H1 (cell line): ENCODE results near the gene KYNU. TPM values are rescaled to one million over a fixed set of nuclear protein-coding genes. Genes with fewer than 3 reads are reported as not detected.

ENCODE experiments used
- CTCF ChIA-PET: fragments of 300-600 bp; sonication (Branson Sonifier 250); formaldehyde crosslinking; loops from one replicate; lab custom pipeline; 2021; ENCODE audit not compliant: partially characterized antibody; lab: Charles Lee
- POLR2A ChIA-PET: fragments of 300-600 bp; sonication (Branson Sonifier 250); formaldehyde crosslinking; loops from one replicate; lab custom pipeline; 2021; ENCODE audit warnings: inconsistent platforms; ENCODE audit not compliant: partially characterized antibody; lab: Charles Lee
- DNase-seq, 2 experiments: peaks; one replicate each; pipeline versions ENCODE4 v3.0.0 to v3.0.0-alpha.2; 2010 to 2022; ENCODE audit warnings: low spot score in 2 of 2, low read depth in 1 of 2, mixed read lengths in 1 of 2
- FAIRE-seq: peaks from 2 replicates; lab custom pipeline; 2011; peaks lifted over from hg19 to GRCh38; lab: Jason Lieb, UNC
- H2AFZ ChIP-seq: 2 replicates; pipeline ENCODE4 v1.8.1; 2012; ENCODE audit warnings: low read length, inconsistent platforms
- H2AK5ac ChIP-seq: 2 replicates; pipeline ENCODE4 v1.6.1; 2013; ENCODE audit warnings: low read depth, low read length
- H2BK120ac ChIP-seq: replicated peaks from 2 replicates; pipeline ENCODE3; 2013; ENCODE audit warnings: low read depth, low read length, inconsistent platforms
- H2BK12ac ChIP-seq: 2 replicates; pipeline ENCODE4 v1.6.1; 2013; ENCODE audit warnings: low read depth, low read length
- H2BK15ac ChIP-seq: 2 replicates; pipeline ENCODE4 v1.6.1; 2013; ENCODE audit warnings: low read length
- H2BK20ac ChIP-seq: 2 replicates; pipeline ENCODE4 v1.6.1; 2013; ENCODE audit warnings: low read length
- H2BK5ac ChIP-seq: 2 replicates; pipeline ENCODE4 v1.6.1; 2013; ENCODE audit warnings: low read depth, low read length
- H3K14ac ChIP-seq: 2 replicates; pipeline ENCODE4 v1.6.1; 2013; ENCODE audit warnings: inconsistent platforms; ENCODE audit not compliant: insufficient read length
- H3K18ac ChIP-seq: 2 replicates; pipeline ENCODE4 v1.6.1; 2013; ENCODE audit warnings: low read length; ENCODE audit errors: extremely low read depth
- H3K23ac ChIP-seq: 2 replicates; pipeline ENCODE4 v1.6.1; 2013; ENCODE audit warnings: inconsistent platforms; ENCODE audit not compliant: insufficient read length
- H3K23me2 ChIP-seq: 2 replicates; pipeline ENCODE4 v1.6.1; 2013; ENCODE audit warnings: low read depth, low read length
- H3K27ac ChIP-seq: 2 replicates; pipeline ENCODE4 v1.6.1; 2011; ENCODE audit warnings: low read depth, low read length, inconsistent platforms
- H3K27me3 ChIP-seq, 4 experiments: replicated peaks in 1 of 4; 1 replicate in 1 of 4; 2 replicates in 3 of 4; pipeline versions ENCODE4 v1.6.1 to v1.8.1; 2011 to 2013; ENCODE audit warnings: low read length in 3 of 4, mild to moderate bottlenecking in 3 of 4, inconsistent platforms in 2 of 4, mixed read lengths in 2 of 4, moderate library complexity in 1 of 4; ENCODE audit not compliant: control insufficient read depth in 3 of 4, insufficient read depth in 3 of 4; ENCODE audit errors: extremely low read depth in 1 of 4
- H3K36me3 ChIP-seq, 4 experiments: 2 replicates each; pipeline versions ENCODE4 v1.6.1 to v1.8.1; 2011 to 2013; ENCODE audit warnings: mild to moderate bottlenecking in 4 of 4, low read length in 3 of 4, moderate library complexity in 2 of 4, control low read depth in 1 of 4, inconsistent platforms in 1 of 4; ENCODE audit not compliant: insufficient read depth in 4 of 4, control insufficient read depth in 2 of 4
- H3K4ac ChIP-seq: replicated peaks from 2 replicates; pipeline ENCODE3; 2013; ENCODE audit warnings: low read length, low read depth, mixed read lengths, inconsistent platforms; ENCODE audit not compliant: insufficient read length
- H3K4me1 ChIP-seq, 4 experiments: replicated peaks in 1 of 4; 1 replicate in 1 of 4; 2 replicates in 3 of 4; pipeline versions ENCODE4 v1.6.1 to v1.8.1; 2011 to 2013; ENCODE audit warnings: low read length in 3 of 4, inconsistent platforms in 2 of 4, mixed read lengths in 1 of 4; ENCODE audit not compliant: insufficient read depth in 4 of 4, control insufficient read depth in 3 of 4
- H3K4me2 ChIP-seq, 2 experiments: 2 replicates each; pipeline versions ENCODE4 v1.6.1 to v1.8.1; 2011 to 2013; ENCODE audit warnings: low read depth in 2 of 2, low read length in 2 of 2, control low read depth in 1 of 2, inconsistent platforms in 1 of 2, mild to moderate bottlenecking in 1 of 2; ENCODE audit not compliant: insufficient read depth in 1 of 2
- H3K4me3 ChIP-seq, 4 experiments: fragments of 200-600, 300-600 bp in 1 of 4; sonication (generic), shearing (Covaris generic), sonication (Bioruptor Twin) in 1 of 4; 2 replicates each; pipeline versions ENCODE4 v1.5.1 to v1.8.1; 2011 to 2016; ENCODE audit warnings: low read length in 4 of 4, low read depth in 3 of 4, control low read depth in 2 of 4, inconsistent platforms in 2 of 4, mild to moderate bottlenecking in 2 of 4, mixed read lengths in 1 of 4, moderate library complexity in 1 of 4; ENCODE audit not compliant: insufficient read depth in 2 of 4; ENCODE audit errors: extremely low read depth in 1 of 4
- H3K56ac ChIP-seq: replicated peaks from 2 replicates; pipeline ENCODE3; 2013; ENCODE audit warnings: low read depth, mild to moderate bottlenecking, mixed read lengths, low read length, inconsistent platforms; ENCODE audit not compliant: insufficient read length
- H3K79me1 ChIP-seq: 2 replicates; pipeline ENCODE4 v1.6.1; 2013; ENCODE audit warnings: low read depth, low read length, control low read depth
- H3K79me2 ChIP-seq, 2 experiments: 2 replicates each; pipeline versions ENCODE4 v1.6.1 to v1.8.1; 2012 to 2013; ENCODE audit warnings: low read length in 2 of 2, mild to moderate bottlenecking in 2 of 2, inconsistent platforms in 1 of 2; ENCODE audit not compliant: insufficient read depth in 2 of 2, control insufficient read depth in 1 of 2
- H3K9ac ChIP-seq, 4 experiments: replicated peaks in 1 of 4; 1 replicate in 1 of 4; 2 replicates in 3 of 4; pipeline versions ENCODE4 v1.6.1 to v1.8.1; 2011 to 2013; ENCODE audit warnings: low read depth in 3 of 4, low read length in 3 of 4, control low read depth in 2 of 4, mild to moderate bottlenecking in 2 of 4, moderate library complexity in 2 of 4, inconsistent platforms in 1 of 4; ENCODE audit errors: extremely low read depth in 1 of 4
- H3K9me3 ChIP-seq, 2 experiments: 2 replicates each; pipeline versions ENCODE4 v1.6.1 to v1.8.1; 2012 to 2013; ENCODE audit warnings: mild to moderate bottlenecking in 2 of 2, moderate library complexity in 2 of 2, control low read depth in 1 of 2, inconsistent platforms in 1 of 2, low read depth in 1 of 2, low read length in 1 of 2, mixed read lengths in 1 of 2; ENCODE audit not compliant: insufficient read depth in 2 of 2
- H4K20me1 ChIP-seq, 2 experiments: replicated peaks in 1 of 2; 2 replicates each; pipeline versions ENCODE3 to v1.8.1; 2011 to 2013; ENCODE audit warnings: inconsistent platforms in 2 of 2, low read length in 2 of 2, mild to moderate bottlenecking in 1 of 2; ENCODE audit not compliant: insufficient read depth in 2 of 2, control insufficient read depth in 1 of 2
- H4K5ac ChIP-seq: 2 replicates; pipeline ENCODE4 v1.6.1; 2013; ENCODE audit warnings: low read length, low read depth, mixed read lengths, inconsistent platforms; ENCODE audit not compliant: insufficient read length
- H4K8ac ChIP-seq: 2 replicates; pipeline ENCODE4 v1.8.0; 2013; ENCODE audit warnings: mild to moderate bottlenecking, moderate library complexity, low read length, inconsistent platforms; ENCODE audit not compliant: insufficient read depth; ENCODE audit errors: extremely low read depth
- H4K91ac ChIP-seq: replicated peaks from 2 replicates; pipeline ENCODE3; 2013; ENCODE audit warnings: low read length, mixed read lengths, inconsistent platforms; ENCODE audit not compliant: insufficient read length
- ATF3 ChIP-seq: IDR thresholded peaks from 2 replicates; pipeline ENCODE4 v1.6.1; 2011; ENCODE audit warnings: low read depth, mild to moderate bottlenecking, low read length; ENCODE audit not compliant: insufficient read depth
- EP300 ChIP-seq, 2 experiments: IDR thresholded peaks; 1 replicate in 1 of 2; 2 replicates in 1 of 2; pipeline ENCODE4 v1.6.1; 2011 to 2012; ENCODE audit warnings: low read depth in 2 of 2, low read length in 2 of 2, mild to moderate bottlenecking in 2 of 2, borderline replicate concordance in 1 of 2, inconsistent platforms in 1 of 2, moderate library complexity in 1 of 2
- MAX ChIP-seq: IDR thresholded peaks from 2 replicates; pipeline ENCODE4 v1.6.1; 2012; ENCODE audit warnings: inconsistent platforms
- RFX5 ChIP-seq: IDR thresholded peaks from 2 replicates; pipeline ENCODE4 v1.6.1; 2011; ENCODE audit warnings: low read depth, low read length, improper control_type of control experiment, borderline replicate concordance
- SP1 ChIP-seq: IDR thresholded peaks from 2 replicates; pipeline ENCODE4 v1.6.1; 2011; ENCODE audit warnings: low read depth, low read length
- USF2 ChIP-seq: IDR thresholded peaks from 2 replicates; pipeline ENCODE4 v1.6.1; 2011; ENCODE audit warnings: low read length, improper control_type of control experiment
- YY1 ChIP-seq: IDR thresholded peaks from 2 replicates; pipeline ENCODE4 v1.6.1; 2011; ENCODE audit warnings: low read depth, mild to moderate bottlenecking, low read length
- WGBS, 2 experiments: shearing (Covaris generic) in 1 of 2; methylation state at CpG; one replicate each; pipeline versions ENCODE4 v1.1.6 to v1.1.7; 2013 to 2015; ENCODE audit warnings: low lambda C conversion rate in 2 of 2, mixed read lengths in 2 of 2, inconsistent platforms in 1 of 2, low coverage in 1 of 2, missing lambda C conversion rate in 1 of 2; ENCODE audit not compliant: insufficient replicate concordance in 2 of 2, insufficient coverage in 1 of 2, insufficient read length in 1 of 2; ENCODE audit errors: extremely low coverage in 1 of 2, missing lambda C conversion rate in 1 of 2; 5-methylcytosine and 5-hydroxymethylcytosine counted together
- polyA plus RNA-seq, 7 experiments: library from polyadenylated mRNA; depleted of rRNA in 3 of 7; stranded (reverse) in 5 of 7; unstranded in 2 of 7; fragments of >200 nt in 5 of 7; fragments of 200-250 nt in 2 of 7; gene quantifications; 1 replicate in 5 of 7; 2 replicates in 1 of 7; 4 replicates in 1 of 7; pipeline versions ENCODE4 v1.2.1 to v1.2.3, GENCODE V29; 2011 to 2013; ENCODE audit warnings: missing spikeins in 2 of 7, mixed read lengths in 2 of 7
- total RNA-seq: library from RNA; stranded (reverse); fragmentation: NEBNext Ultra II Directional; extraction: Animal tissue kit (Norgen Biotek cat#: 25700); gene quantifications from 2 replicates; pipeline ENCODE4 v1.2.1, GENCODE V29; 2021
- TF ChIP-seq, protein P1 (sequence below): IDR thresholded peaks from 2 replicates; pipeline ENCODE4 v1.6.1; 2012; ENCODE audit warnings: inconsistent platforms

KYNU gene
- total and polyA plus RNA-seq, 2 of the 8 experiments (the other 6 are each of a cell fraction or from before 2014, with no cell fraction given): 0.09 to 0.13 TPM

DNA sequence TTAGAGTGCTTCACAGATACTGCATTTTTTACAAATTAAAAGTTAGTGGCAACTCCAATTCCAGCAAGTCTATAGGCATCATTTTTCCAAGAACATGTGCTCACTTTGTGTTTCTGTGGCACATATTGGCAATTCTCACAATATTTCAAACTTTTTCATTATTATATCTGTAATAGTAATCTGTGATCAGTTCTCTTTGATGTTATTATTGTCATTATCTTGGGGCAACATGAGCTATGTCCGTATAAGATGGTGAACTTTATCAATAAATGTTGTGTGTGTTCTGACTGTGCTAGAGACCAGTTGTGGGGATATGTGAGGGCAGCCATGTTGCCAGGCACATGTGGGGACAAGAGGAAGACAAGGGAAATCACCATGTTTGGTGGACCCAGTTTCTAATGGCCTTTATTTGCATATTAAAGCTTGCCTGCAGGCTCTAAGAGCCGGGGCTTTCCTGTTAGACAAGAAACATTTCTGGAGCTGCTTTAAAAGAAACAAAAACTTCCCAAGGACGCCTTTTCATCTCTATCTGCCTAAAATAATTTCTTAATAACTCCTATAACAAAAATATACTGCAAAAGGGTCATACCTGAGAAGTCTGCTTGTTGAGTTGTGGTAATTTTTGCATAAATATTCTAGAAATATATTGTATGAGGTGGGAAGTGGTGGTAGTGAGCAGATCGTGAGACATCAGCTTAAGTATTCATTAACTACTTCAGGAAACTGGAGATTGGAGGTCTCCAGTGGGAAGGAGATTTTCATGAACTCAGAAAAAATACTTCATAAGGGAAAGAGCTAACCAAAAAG, 37.2 kb downstream of the KYNU start:
- Histone ChIP-seq H2BK12ac (0 out of 2 replicates have a peak overlapping the region, but pooled peaks have one; percentile 22), H4K8ac (no peak overlapping the region)
- POLR2A ChIA-PET: interaction anchor here (0.6 kb wide), 1 partner anchor 50 kb away, joined by 4 read pairs; no protein-coding TSS in a partner anchor
- no peak for TF ChIP-seq USF2
- peak; percentile 93 for TF ChIP-seq YY1
- TF ChIP-seq RFX5: no peak
- TF ChIP-seq SP1: peak; percentile 46; the same call in 1 of the 2 replicates
- TF ChIP-seq EP300 (IDR thresholded peaks at IDR 0.05; ENCODE audit: borderline replicate concordance in 1 of 2, low read depth in 2 of 2, low read length in 2 of 2): 0 out of 3 replicates have a peak, but pooled peaks of 1 of the 2 experiments have one; percentile 12
- TF ChIP-seq, protein P1, sequence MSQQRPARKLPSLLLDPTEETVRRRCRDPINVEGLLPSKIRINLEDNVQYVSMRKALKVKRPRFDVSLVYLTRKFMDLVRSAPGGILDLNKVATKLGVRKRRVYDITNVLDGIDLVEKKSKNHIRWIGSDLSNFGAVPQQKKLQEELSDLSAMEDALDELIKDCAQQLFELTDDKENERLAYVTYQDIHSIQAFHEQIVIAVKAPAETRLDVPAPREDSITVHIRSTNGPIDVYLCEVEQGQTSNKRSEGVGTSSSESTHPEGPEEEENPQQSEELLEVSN: peak; percentile 47; the same call in 1 of the 2 replicates
- TF ChIP-seq ATF3: no peak
- peak; percentile 78 for TF ChIP-seq MAX
- TF ChIP-seq, all 59 proteins: peak for 5
- Histone ChIP-seq H3K27me3 (no peaks in the 10 kb centered on the region), H3K14ac (no peak overlapping the region), H3K79me2 (no peaks in the 10 kb centered on the region), H2BK5ac (0 out of 2 replicates have a peak overlapping the region, but pooled peaks have one; percentile 62), H4K20me1 (no peaks in the 10 kb centered on the region), H3K23me2 (no peaks in the 10 kb centered on the region), H3K9ac (no peak overlapping the region), H2BK15ac (no peak overlapping the region), H3K36me3 (no peaks in the 10 kb centered on the region), H3K4me2 (no peak overlapping the region), H4K91ac (no peak overlapping the region), H2AFZ (peak overlapping the region; percentile 72; the same call in 1 of the 2 replicates), H3K4me1 (peaks cover 0 to 5% (median 0%) of the 10 kb centered on the region in 4 experiments; a peak in 1 of 7 replicates), H3K4ac (no peak overlapping the region), H3K56ac (no peak overlapping the region), H4K5ac (peak overlapping the region; percentile 51), H3K4me3 (peak overlapping the region in 1 of 4 experiments; percentile 25; a peak in 1 of 8 replicates), H3K9me3 (0 out of 4 replicates have a peak, but pooled peaks cover 0 to 3% of the 10 kb centered on the region in 2 experiments), H3K79me1 (no peaks in the 10 kb centered on the region), H2AK5ac (no peak overlapping the region), H3K18ac (no peak overlapping the region), H2BK120ac (peak overlapping the region; percentile 80), H2BK20ac (no peak overlapping the region), H3K23ac (no peak overlapping the region), H3K27ac (no peak overlapping the region)
- CTCF ChIA-PET: interaction anchor here (0.6 to 1.8 kb wide), 6 partner anchors 12 to 1441 kb away, joined by 3 to 4 read pairs (median 3); no protein-coding TSS in a partner anchor
- no peak for DNase-seq
- FAIRE-seq: no peak
- 75% methylated on average over 4 of the region's 4 CpGs; no CpG with 5 or more reads in 1 of the 2 experiments for WGBS, 2 experiments
